B cell (primary cell): Measurements from ENCODE around the gene PYDC1. TPM values are rescaled to one million over a fixed set of nuclear protein-coding genes. Genes with fewer than 3 reads are reported as not detected.

Source experiments
- ATAC-seq: fragments of 200-7000 bp; cut with Tn5 transposase; one replicate; pipeline ENCODE4 v1.10.0; 2021; ENCODE audit warnings: low read depth, mild to moderate bottlenecking, moderate number of reproducible peaks, moderate library complexity
- CTCF ChIA-PET: fragments of 350-600 bp; sonication (Branson Sonifier 250); formaldehyde crosslinking; loops from one replicate; lab custom pipeline; 2021; ENCODE audit warnings: antibody characterized with exemption, inconsistent platforms; lab: Charles Lee
- POLR2A ChIA-PET: fragments of 350-600 bp; sonication (Branson Sonifier 250); formaldehyde crosslinking; loops from one replicate; lab custom pipeline; 2021; ENCODE audit warnings: antibody characterized with exemption; lab: Charles Lee
- DNase-seq: peaks from one replicate; pipeline ENCODE4 v3.0.0; 2013
- H2AFZ ChIP-seq: 2 replicates; pipeline ENCODE4 v1.6.1; 2012; ENCODE audit warnings: mild to moderate bottlenecking, low read depth, low read length; ENCODE audit not compliant: insufficient read depth, poor library complexity, severe bottlenecking
- H3K27ac ChIP-seq, 2 donors: 1 replicate in 1 of 2; 2 replicates in 1 of 2; pipeline ENCODE4 v1.5.1; 2012 to 2013; ENCODE audit warnings: low read length in 2 of 2, mild to moderate bottlenecking in 2 of 2, moderate library complexity in 1 of 2
- H3K27me3 ChIP-seq, 4 experiments: fragments of 200-600 bp in 1 of 4; sonication (generic) in 1 of 4; replicated peaks in 1 of 4; 1 replicate in 2 of 4; 2 replicates in 2 of 4; pipeline versions ENCODE4 v1.6.1 to v1.7.0; 2013 to 2016; ENCODE audit warnings: low read length in 3 of 4, mild to moderate bottlenecking in 2 of 4, mixed read lengths in 1 of 4, moderate library complexity in 1 of 4; ENCODE audit not compliant: insufficient read depth in 4 of 4, control insufficient read depth in 3 of 4; ENCODE audit errors: control extremely low read depth in 1 of 4
- H3K36me3 ChIP-seq, 2 experiments: replicated peaks in 1 of 2; 1 replicate in 1 of 2; 2 replicates in 1 of 2; pipeline versions ENCODE4 v1.6.1 to v1.7.1; 2013; ENCODE audit warnings: low read length in 1 of 2; ENCODE audit not compliant: insufficient read depth in 2 of 2, control insufficient read depth in 1 of 2; ENCODE audit errors: control extremely low read depth in 1 of 2, extremely low read depth in 1 of 2
- H3K4me1 ChIP-seq, 2 donors: fragments of 200-600 bp in 1 of 2; sonication (generic) in 1 of 2; 1 replicate in 1 of 2; 2 replicates in 1 of 2; pipeline versions ENCODE4 v1.5.1 to v1.6.1; 2013 to 2017; ENCODE audit warnings: low read length in 2 of 2; ENCODE audit not compliant: control insufficient read depth in 2 of 2, insufficient read depth in 2 of 2
- H3K4me2 ChIP-seq: replicated peaks from 2 replicates; pipeline ENCODE3; 2012; ENCODE audit warnings: mild to moderate bottlenecking, low read depth, low read length; ENCODE audit not compliant: poor library complexity, severe bottlenecking
- H3K4me3 ChIP-seq, 5 experiments: fragments of 200-600 bp in 1 of 5; sonication (generic) in 1 of 5; 1 replicate in 3 of 5; 2 replicates in 2 of 5; pipeline versions ENCODE4 v1.5.1 to v1.7.0; 2011 to 2016; ENCODE audit warnings: low read length in 4 of 5, mild to moderate bottlenecking in 4 of 5, low read depth in 2 of 5, control low read depth in 1 of 5, moderate library complexity in 1 of 5; ENCODE audit not compliant: insufficient read depth in 1 of 5; ENCODE audit errors: control extremely low read depth in 1 of 5, extremely low read depth in 1 of 5
- H3K79me2 ChIP-seq: fragments of 200-600 bp; sonication (generic); one replicate; pipeline ENCODE4 v1.6.0; 2016; ENCODE audit warnings: low read length; ENCODE audit not compliant: control insufficient read depth, insufficient read depth
- H3K9ac ChIP-seq: fragments of 200-600 bp; sonication (generic); 2 replicates; pipeline ENCODE4 v1.6.1; 2017; ENCODE audit warnings: mild to moderate bottlenecking, low read length, moderate library complexity
- H3K9me3 ChIP-seq, 3 donors: one replicate each; pipeline versions ENCODE4 v1.6.1 to v1.7.1; 2013; ENCODE audit warnings: low read length in 2 of 3; ENCODE audit not compliant: control insufficient read depth in 2 of 3, insufficient read depth in 1 of 3; ENCODE audit errors: control extremely low read depth in 1 of 3
- H4K20me1 ChIP-seq: 2 replicates; pipeline ENCODE4 v1.6.0; 2012; ENCODE audit warnings: mild to moderate bottlenecking, low read length; ENCODE audit not compliant: insufficient read depth, control insufficient read depth, poor library complexity, severe bottlenecking
- H3K27ac Mint-ChIP-seq: one replicate; pipeline ENCODE4 v1.8.0; 2021; ENCODE audit warnings: mixed read lengths
- H3K27me3 Mint-ChIP-seq: one replicate; pipeline ENCODE4 v1.8.0; 2021; ENCODE audit warnings: mixed read lengths
- H3K4me1 Mint-ChIP-seq: one replicate; pipeline ENCODE4 v1.8.0; 2021; ENCODE audit warnings: mixed read lengths
- H3K4me3 Mint-ChIP-seq: one replicate; pipeline ENCODE4 v1.8.0; 2021; ENCODE audit warnings: mixed read lengths
- H3K9me3 Mint-ChIP-seq: one replicate; pipeline ENCODE4 v1.8.0; 2022; ENCODE audit warnings: mixed read lengths; ENCODE audit not compliant: insufficient read depth
- EZH2 ChIP-seq: IDR thresholded peaks from 2 replicates; pipeline ENCODE4 v1.6.1; 2012; ENCODE audit warnings: borderline replicate concordance, low read depth, mild to moderate bottlenecking, moderate library complexity, low read length; ENCODE audit not compliant: insufficient read depth, poor library complexity, severe bottlenecking
- WGBS: methylation state at CpG from one replicate; pipeline ENCODE4 v1.1.5; 2013; ENCODE audit warnings: missing lambda C conversion rate; ENCODE audit not compliant: insufficient coverage; 5-methylcytosine and 5-hydroxymethylcytosine counted together
- intact Hi-C: fragments of 100-400 bp; cut with micrococcal nuclease; formaldehyde crosslinking; loops from one replicate; pipeline ENCODE4 v1.10.0; 2022
- polyA plus RNA-seq: library from polyadenylated mRNA; depleted of rRNA; stranded (reverse); fragments of >200 nt; gene quantifications from 2 replicates; pipeline ENCODE4 v1.2.3, GENCODE V29; 2012
- total RNA-seq, 2 donors: library from RNA; stranded (reverse); fragments of 120-200 nt in 1 of 2; gene quantifications; 1 replicate in 1 of 2; 2 replicates in 1 of 2; pipeline versions ENCODE4 v1.2.3 to v1.2.4, GENCODE V29; 2013 to 2022
- TF ChIP-seq, protein P1 (sequence below): fragments of 200-600 bp; IDR thresholded peaks from one replicate; pipeline ENCODE4 v1.8.0; 2022; ENCODE audit warnings: antibody characterized with exemption, mild to moderate bottlenecking

PYDC1 gene
- total and polyA plus RNA-seq, 2 donors (not counting 1 experiment from before 2014, with no cell fraction given), result not detected

DNA sequence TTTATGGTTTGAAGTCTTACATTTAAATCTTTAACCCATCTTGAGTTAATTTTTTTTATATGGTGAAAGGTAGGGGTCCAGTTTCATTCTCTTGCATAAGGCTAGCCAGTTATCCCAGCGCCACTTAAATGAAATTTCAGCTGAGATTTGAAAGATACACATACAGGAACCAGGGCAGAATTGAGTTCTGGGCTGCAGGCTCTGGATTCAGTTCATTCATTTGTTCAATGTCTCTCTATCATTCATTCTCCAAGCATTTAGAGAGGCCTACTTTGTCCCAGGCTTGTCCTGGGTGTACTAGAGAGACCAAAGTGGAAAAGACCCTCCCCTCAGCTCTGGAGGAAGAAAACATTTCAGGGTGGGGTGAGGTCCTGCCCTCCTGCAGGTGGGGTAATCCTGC is 3.6 kb downstream of the PYDC1 start:
- ChIA-PET CTCF (interaction anchor here (3.9 kb wide), 1 partner anchor 12 kb away, joined by 21 read pairs; the partner anchor contains the start of gene PYCARD), POLR2A (interaction anchor here (0.8 kb wide), 1 partner anchor 13 kb away, joined by 4 read pairs; no protein-coding TSS in a partner anchor)
- Histone ChIP-seq H4K20me1 (peaks cover 5% of the 10 kb centered on the region), H3K9ac (no peak overlapping the region), H3K27ac (no peak overlapping the region), H3K4me3 (no peak overlapping the region), H3K4me2 (no peak overlapping the region), H2AFZ (no peak overlapping the region), H3K27me3 (peaks cover 0 to 46% (median 24%) of the 10 kb centered on the region in 4 experiments), H3K9me3 (peaks cover 0 to 10% (median 0%) of the 10 kb centered on the region in 3 donors), H3K36me3 (no peaks in the 10 kb centered on the region), H3K4me1 (peaks cover 41 to 42% of the 10 kb centered on the region in 2 donors), H3K79me2 (no peaks in the 10 kb centered on the region)
- Mint-ChIP-seq H3K27ac (peak overlapping the region; percentile 20), H3K4me3 (peak overlapping the region; percentile 44), H3K9me3 (no peaks in the 10 kb centered on the region), H3K27me3 (peaks cover 28% of the 10 kb centered on the region), H3K4me1 (peaks cover 42% of the 10 kb centered on the region)
- no peak for DNase-seq
- TF ChIP-seq, protein P1, sequence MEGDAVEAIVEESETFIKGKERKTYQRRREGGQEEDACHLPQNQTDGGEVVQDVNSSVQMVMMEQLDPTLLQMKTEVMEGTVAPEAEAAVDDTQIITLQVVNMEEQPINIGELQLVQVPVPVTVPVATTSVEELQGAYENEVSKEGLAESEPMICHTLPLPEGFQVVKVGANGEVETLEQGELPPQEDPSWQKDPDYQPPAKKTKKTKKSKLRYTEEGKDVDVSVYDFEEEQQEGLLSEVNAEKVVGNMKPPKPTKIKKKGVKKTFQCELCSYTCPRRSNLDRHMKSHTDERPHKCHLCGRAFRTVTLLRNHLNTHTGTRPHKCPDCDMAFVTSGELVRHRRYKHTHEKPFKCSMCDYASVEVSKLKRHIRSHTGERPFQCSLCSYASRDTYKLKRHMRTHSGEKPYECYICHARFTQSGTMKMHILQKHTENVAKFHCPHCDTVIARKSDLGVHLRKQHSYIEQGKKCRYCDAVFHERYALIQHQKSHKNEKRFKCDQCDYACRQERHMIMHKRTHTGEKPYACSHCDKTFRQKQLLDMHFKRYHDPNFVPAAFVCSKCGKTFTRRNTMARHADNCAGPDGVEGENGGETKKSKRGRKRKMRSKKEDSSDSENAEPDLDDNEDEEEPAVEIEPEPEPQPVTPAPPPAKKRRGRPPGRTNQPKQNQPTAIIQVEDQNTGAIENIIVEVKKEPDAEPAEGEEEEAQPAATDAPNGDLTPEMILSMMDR, result no peak
- TF ChIP-seq EZH2, result no peak
- WGBS, result 100% methylated on average over 1 of the region's 1 CpG
- no peak for ATAC-seq
- intact Hi-C loops, result no loop called here

DNA sequence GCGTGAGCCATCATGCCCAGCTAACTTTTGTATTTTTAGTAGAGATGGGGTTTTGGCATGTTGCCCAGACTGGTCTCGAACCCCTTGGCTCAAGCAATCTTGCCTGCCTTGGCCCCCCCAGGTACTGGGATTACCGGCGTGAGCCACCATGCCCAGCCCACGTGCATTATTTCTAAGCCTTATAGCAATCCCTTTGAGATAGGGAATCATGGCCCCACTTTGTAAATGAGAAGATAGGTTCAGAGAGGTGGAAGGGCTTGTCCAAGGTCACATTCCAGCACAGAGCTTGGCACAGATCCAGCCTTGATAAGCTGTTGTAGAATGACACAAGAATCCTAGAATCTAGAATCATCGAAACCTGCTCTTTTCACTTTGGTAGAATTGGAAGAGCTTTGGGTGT is 10.2 kb downstream of the PYDC1 start:
- no peak for ATAC-seq
- Histone ChIP-seq H3K4me1 (peaks cover 14 to 22% of the 10 kb centered on the region in 2 donors), H3K4me2 (no peak overlapping the region), H3K27ac (no peak overlapping the region), H3K27me3 (no peaks in the 10 kb centered on the region), H3K9me3 (peaks cover 0 to 4% (median 0%) of the 10 kb centered on the region in 3 donors), H4K20me1 (no peaks in the 10 kb centered on the region), H3K9ac (no peak overlapping the region), H2AFZ (no peak overlapping the region), H3K4me3 (no peak overlapping the region), H3K36me3 (no peaks in the 10 kb centered on the region), H3K79me2 (no peaks in the 10 kb centered on the region)
- ChIA-PET POLR2A (no interaction called here), CTCF (interaction anchor here (0.8 to 1.2 kb wide), 3 partner anchors 8 to 157 kb away, joined by 3 read pairs; no protein-coding TSS in a partner anchor)
- Mint-ChIP-seq H3K9me3 (no peaks in the 10 kb centered on the region), H3K27me3 (peaks cover 2% of the 10 kb centered on the region), H3K27ac (no peak overlapping the region), H3K4me1 (peaks cover 27% of the 10 kb centered on the region), H3K4me3 (no peak overlapping the region)
- no peak for DNase-seq
- 84% methylated on average over 5 of the region's 6 CpGs for WGBS
- TF ChIP-seq, protein P1, result no peak
- TF ChIP-seq EZH2, result no peak
- intact Hi-C loops, result no loop called here
